H1 (cell line): ENCODE measurements around the gene C5. TPM values are rescaled to one million over a fixed set of nuclear protein-coding genes. Genes with fewer than 3 reads are reported as not detected.

ENCODE experiments used
- CTCF ChIA-PET: fragments of 300-600 bp; sonication (Branson Sonifier 250); formaldehyde crosslinking; loops from one replicate; lab custom pipeline; 2021; ENCODE audit not compliant: partially characterized antibody; lab: Charles Lee
- POLR2A ChIA-PET: fragments of 300-600 bp; sonication (Branson Sonifier 250); formaldehyde crosslinking; loops from one replicate; lab custom pipeline; 2021; ENCODE audit warnings: inconsistent platforms; ENCODE audit not compliant: partially characterized antibody; lab: Charles Lee
- DNase-seq, 2 experiments: peaks; one replicate each; pipeline versions ENCODE4 v3.0.0 to v3.0.0-alpha.2; 2010 to 2022; ENCODE audit warnings: low spot score in 2 of 2, low read depth in 1 of 2, mixed read lengths in 1 of 2
- FAIRE-seq: peaks from 2 replicates; lab custom pipeline; 2011; peaks lifted over from hg19 to GRCh38; lab: Jason Lieb, UNC
- H2AFZ ChIP-seq: 2 replicates; pipeline ENCODE4 v1.8.1; 2012; ENCODE audit warnings: low read length, inconsistent platforms
- H2AK5ac ChIP-seq: 2 replicates; pipeline ENCODE4 v1.6.1; 2013; ENCODE audit warnings: low read depth, low read length
- H2BK120ac ChIP-seq: replicated peaks from 2 replicates; pipeline ENCODE3; 2013; ENCODE audit warnings: low read depth, low read length, inconsistent platforms
- H2BK12ac ChIP-seq: 2 replicates; pipeline ENCODE4 v1.6.1; 2013; ENCODE audit warnings: low read depth, low read length
- H2BK15ac ChIP-seq: 2 replicates; pipeline ENCODE4 v1.6.1; 2013; ENCODE audit warnings: low read length
- H2BK20ac ChIP-seq: 2 replicates; pipeline ENCODE4 v1.6.1; 2013; ENCODE audit warnings: low read length
- H2BK5ac ChIP-seq: 2 replicates; pipeline ENCODE4 v1.6.1; 2013; ENCODE audit warnings: low read depth, low read length
- H3K14ac ChIP-seq: 2 replicates; pipeline ENCODE4 v1.6.1; 2013; ENCODE audit warnings: inconsistent platforms; ENCODE audit not compliant: insufficient read length
- H3K18ac ChIP-seq: 2 replicates; pipeline ENCODE4 v1.6.1; 2013; ENCODE audit warnings: low read length; ENCODE audit errors: extremely low read depth
- H3K23ac ChIP-seq: 2 replicates; pipeline ENCODE4 v1.6.1; 2013; ENCODE audit warnings: inconsistent platforms; ENCODE audit not compliant: insufficient read length
- H3K23me2 ChIP-seq: 2 replicates; pipeline ENCODE4 v1.6.1; 2013; ENCODE audit warnings: low read depth, low read length
- H3K27ac ChIP-seq: 2 replicates; pipeline ENCODE4 v1.6.1; 2011; ENCODE audit warnings: low read depth, low read length, inconsistent platforms
- H3K27me3 ChIP-seq, 4 experiments: replicated peaks in 1 of 4; 1 replicate in 1 of 4; 2 replicates in 3 of 4; pipeline versions ENCODE4 v1.6.1 to v1.8.1; 2011 to 2013; ENCODE audit warnings: low read length in 3 of 4, mild to moderate bottlenecking in 3 of 4, inconsistent platforms in 2 of 4, mixed read lengths in 2 of 4, moderate library complexity in 1 of 4; ENCODE audit not compliant: control insufficient read depth in 3 of 4, insufficient read depth in 3 of 4; ENCODE audit errors: extremely low read depth in 1 of 4
- H3K36me3 ChIP-seq, 4 experiments: 2 replicates each; pipeline versions ENCODE4 v1.6.1 to v1.8.1; 2011 to 2013; ENCODE audit warnings: mild to moderate bottlenecking in 4 of 4, low read length in 3 of 4, moderate library complexity in 2 of 4, control low read depth in 1 of 4, inconsistent platforms in 1 of 4; ENCODE audit not compliant: insufficient read depth in 4 of 4, control insufficient read depth in 2 of 4
- H3K4ac ChIP-seq: replicated peaks from 2 replicates; pipeline ENCODE3; 2013; ENCODE audit warnings: low read length, low read depth, mixed read lengths, inconsistent platforms; ENCODE audit not compliant: insufficient read length
- H3K4me1 ChIP-seq, 4 experiments: replicated peaks in 1 of 4; 1 replicate in 1 of 4; 2 replicates in 3 of 4; pipeline versions ENCODE4 v1.6.1 to v1.8.1; 2011 to 2013; ENCODE audit warnings: low read length in 3 of 4, inconsistent platforms in 2 of 4, mixed read lengths in 1 of 4; ENCODE audit not compliant: insufficient read depth in 4 of 4, control insufficient read depth in 3 of 4
- H3K4me2 ChIP-seq, 2 experiments: 2 replicates each; pipeline versions ENCODE4 v1.6.1 to v1.8.1; 2011 to 2013; ENCODE audit warnings: low read depth in 2 of 2, low read length in 2 of 2, control low read depth in 1 of 2, inconsistent platforms in 1 of 2, mild to moderate bottlenecking in 1 of 2; ENCODE audit not compliant: insufficient read depth in 1 of 2
- H3K4me3 ChIP-seq, 4 experiments: fragments of 200-600, 300-600 bp in 1 of 4; sonication (generic), shearing (Covaris generic), sonication (Bioruptor Twin) in 1 of 4; 2 replicates each; pipeline versions ENCODE4 v1.5.1 to v1.8.1; 2011 to 2016; ENCODE audit warnings: low read length in 4 of 4, low read depth in 3 of 4, control low read depth in 2 of 4, inconsistent platforms in 2 of 4, mild to moderate bottlenecking in 2 of 4, mixed read lengths in 1 of 4, moderate library complexity in 1 of 4; ENCODE audit not compliant: insufficient read depth in 2 of 4; ENCODE audit errors: extremely low read depth in 1 of 4
- H3K56ac ChIP-seq: replicated peaks from 2 replicates; pipeline ENCODE3; 2013; ENCODE audit warnings: low read depth, mild to moderate bottlenecking, mixed read lengths, low read length, inconsistent platforms; ENCODE audit not compliant: insufficient read length
- H3K79me1 ChIP-seq: 2 replicates; pipeline ENCODE4 v1.6.1; 2013; ENCODE audit warnings: low read depth, low read length, control low read depth
- H3K79me2 ChIP-seq, 2 experiments: 2 replicates each; pipeline versions ENCODE4 v1.6.1 to v1.8.1; 2012 to 2013; ENCODE audit warnings: low read length in 2 of 2, mild to moderate bottlenecking in 2 of 2, inconsistent platforms in 1 of 2; ENCODE audit not compliant: insufficient read depth in 2 of 2, control insufficient read depth in 1 of 2
- H3K9ac ChIP-seq, 4 experiments: replicated peaks in 1 of 4; 1 replicate in 1 of 4; 2 replicates in 3 of 4; pipeline versions ENCODE4 v1.6.1 to v1.8.1; 2011 to 2013; ENCODE audit warnings: low read depth in 3 of 4, low read length in 3 of 4, control low read depth in 2 of 4, mild to moderate bottlenecking in 2 of 4, moderate library complexity in 2 of 4, inconsistent platforms in 1 of 4; ENCODE audit errors: extremely low read depth in 1 of 4
- H3K9me3 ChIP-seq, 2 experiments: 2 replicates each; pipeline versions ENCODE4 v1.6.1 to v1.8.1; 2012 to 2013; ENCODE audit warnings: mild to moderate bottlenecking in 2 of 2, moderate library complexity in 2 of 2, control low read depth in 1 of 2, inconsistent platforms in 1 of 2, low read depth in 1 of 2, low read length in 1 of 2, mixed read lengths in 1 of 2; ENCODE audit not compliant: insufficient read depth in 2 of 2
- H4K20me1 ChIP-seq, 2 experiments: replicated peaks in 1 of 2; 2 replicates each; pipeline versions ENCODE3 to v1.8.1; 2011 to 2013; ENCODE audit warnings: inconsistent platforms in 2 of 2, low read length in 2 of 2, mild to moderate bottlenecking in 1 of 2; ENCODE audit not compliant: insufficient read depth in 2 of 2, control insufficient read depth in 1 of 2
- H4K5ac ChIP-seq: 2 replicates; pipeline ENCODE4 v1.6.1; 2013; ENCODE audit warnings: low read length, low read depth, mixed read lengths, inconsistent platforms; ENCODE audit not compliant: insufficient read length
- H4K8ac ChIP-seq: 2 replicates; pipeline ENCODE4 v1.8.0; 2013; ENCODE audit warnings: mild to moderate bottlenecking, moderate library complexity, low read length, inconsistent platforms; ENCODE audit not compliant: insufficient read depth; ENCODE audit errors: extremely low read depth
- H4K91ac ChIP-seq: replicated peaks from 2 replicates; pipeline ENCODE3; 2013; ENCODE audit warnings: low read length, mixed read lengths, inconsistent platforms; ENCODE audit not compliant: insufficient read length
- ATF3 ChIP-seq: IDR thresholded peaks from 2 replicates; pipeline ENCODE4 v1.6.1; 2011; ENCODE audit warnings: low read depth, mild to moderate bottlenecking, low read length; ENCODE audit not compliant: insufficient read depth
- CHD1 ChIP-seq: IDR thresholded peaks from 2 replicates; pipeline ENCODE4 v1.6.1; 2012; ENCODE audit warnings: low read depth, low read length, improper control_type of control experiment
- RBBP5 ChIP-seq: IDR thresholded peaks from 2 replicates; pipeline ENCODE4 v1.7.1; 2012; ENCODE audit warnings: low read depth, mild to moderate bottlenecking, inconsistent platforms, low read length, moderate library complexity, borderline replicate concordance
- TAF1 ChIP-seq: IDR thresholded peaks from 2 replicates; pipeline ENCODE4 v1.6.1; 2011; ENCODE audit warnings: mild to moderate bottlenecking, low read depth, low read length
- WGBS, 2 experiments: shearing (Covaris generic) in 1 of 2; methylation state at CpG; one replicate each; pipeline versions ENCODE4 v1.1.6 to v1.1.7; 2013 to 2015; ENCODE audit warnings: low lambda C conversion rate in 2 of 2, mixed read lengths in 2 of 2, inconsistent platforms in 1 of 2, low coverage in 1 of 2, missing lambda C conversion rate in 1 of 2; ENCODE audit not compliant: insufficient replicate concordance in 2 of 2, insufficient coverage in 1 of 2, insufficient read length in 1 of 2; ENCODE audit errors: extremely low coverage in 1 of 2, missing lambda C conversion rate in 1 of 2; 5-methylcytosine and 5-hydroxymethylcytosine counted together
- polyA plus RNA-seq, 7 experiments: library from polyadenylated mRNA; depleted of rRNA in 3 of 7; stranded (reverse) in 5 of 7; unstranded in 2 of 7; fragments of >200 nt in 5 of 7; fragments of 200-250 nt in 2 of 7; gene quantifications; 1 replicate in 5 of 7; 2 replicates in 1 of 7; 4 replicates in 1 of 7; pipeline versions ENCODE4 v1.2.1 to v1.2.3, GENCODE V29; 2011 to 2013; ENCODE audit warnings: missing spikeins in 2 of 7, mixed read lengths in 2 of 7
- total RNA-seq: library from RNA; stranded (reverse); fragmentation: NEBNext Ultra II Directional; extraction: Animal tissue kit (Norgen Biotek cat#: 25700); gene quantifications from 2 replicates; pipeline ENCODE4 v1.2.1, GENCODE V29; 2021

Gene C5
- total and polyA plus RNA-seq, 2 of the 8 experiments (the other 6 are each of a cell fraction or from before 2014, with no cell fraction given), result 0.24 to 0.35 TPM

GRCh38 chr9:120950421-120951388 is 99.4 kb downstream of the C5 start:
- no peak overlapping the region for H3K23ac ChIP-seq
- FAIRE-seq, result no peak
- H3K18ac ChIP-seq, result no peak overlapping the region
- no peak overlapping the region for H2BK20ac ChIP-seq
- H3K4me1 ChIP-seq, result no peaks in the 10 kb centered on the region; a peak in 2 of 7 replicates
- H2AK5ac ChIP-seq, result no peak overlapping the region
- no peak for DNase-seq
- no peak overlapping the region for H3K27ac ChIP-seq
- peak overlapping the region; percentile 24; the same call in 1 of the 2 replicates for H2AFZ ChIP-seq
- H3K9me3 ChIP-seq, result no peaks in the 10 kb centered on the region
- H4K20me1 ChIP-seq, result no peaks in the 10 kb centered on the region
- no peak overlapping the region for H3K4ac ChIP-seq
- H3K14ac ChIP-seq, result no peak overlapping the region
- no peaks in the 10 kb centered on the region for H3K79me1 ChIP-seq
- H3K9ac ChIP-seq, result no peak overlapping the region
- ChIA-PET POLR2A (interaction anchor here (0.6 to 0.9 kb wide), 2 partner anchors 23 to 197 kb away, joined by 3 read pairs; no protein-coding TSS in a partner anchor), CTCF (interaction anchor here (0.6 to 4.0 kb wide), 5 partner anchors 9 to 500 kb away, joined by 3 to 17 read pairs (median 4); no protein-coding TSS in a partner anchor)
- no peaks in the 10 kb centered on the region for H3K27me3 ChIP-seq
- no peaks in the 10 kb centered on the region for H3K79me2 ChIP-seq
- no peaks in the 10 kb centered on the region for H3K23me2 ChIP-seq
- no peak overlapping the region; the same call in 1 of the 2 replicates for H2BK5ac ChIP-seq
- no peak overlapping the region for H3K4me2 ChIP-seq
- 91% methylated on average over 8 of the region's 8 CpGs; no CpG with 5 or more reads in 1 of the 2 experiments for WGBS, 2 experiments
- no peak overlapping the region for H3K4me3 ChIP-seq
- no peak overlapping the region for H3K56ac ChIP-seq
- H2BK12ac ChIP-seq, result no peak overlapping the region
- no peaks in the 10 kb centered on the region; a peak in 2 of 8 replicates for H3K36me3 ChIP-seq
- no peak overlapping the region for H4K91ac ChIP-seq
- H4K5ac ChIP-seq, result no peak overlapping the region
- H4K8ac ChIP-seq, result no peak overlapping the region
- H2BK120ac ChIP-seq, result no peak overlapping the region
- no peak overlapping the region for H2BK15ac ChIP-seq
- TF ChIP-seq TAF1 (no peak), CHD1 (no peak), ATF3 (no peak), RBBP5 (no peak)
